ENCODE data around the gene ADGRG6.
"Not testable (repeated sequence)": the region's sequence is repeated elsewhere in the genome, so short reads cannot be mapped to it uniquely, and the experiment has no call there.

The ADGRG6 gene

DNA sequence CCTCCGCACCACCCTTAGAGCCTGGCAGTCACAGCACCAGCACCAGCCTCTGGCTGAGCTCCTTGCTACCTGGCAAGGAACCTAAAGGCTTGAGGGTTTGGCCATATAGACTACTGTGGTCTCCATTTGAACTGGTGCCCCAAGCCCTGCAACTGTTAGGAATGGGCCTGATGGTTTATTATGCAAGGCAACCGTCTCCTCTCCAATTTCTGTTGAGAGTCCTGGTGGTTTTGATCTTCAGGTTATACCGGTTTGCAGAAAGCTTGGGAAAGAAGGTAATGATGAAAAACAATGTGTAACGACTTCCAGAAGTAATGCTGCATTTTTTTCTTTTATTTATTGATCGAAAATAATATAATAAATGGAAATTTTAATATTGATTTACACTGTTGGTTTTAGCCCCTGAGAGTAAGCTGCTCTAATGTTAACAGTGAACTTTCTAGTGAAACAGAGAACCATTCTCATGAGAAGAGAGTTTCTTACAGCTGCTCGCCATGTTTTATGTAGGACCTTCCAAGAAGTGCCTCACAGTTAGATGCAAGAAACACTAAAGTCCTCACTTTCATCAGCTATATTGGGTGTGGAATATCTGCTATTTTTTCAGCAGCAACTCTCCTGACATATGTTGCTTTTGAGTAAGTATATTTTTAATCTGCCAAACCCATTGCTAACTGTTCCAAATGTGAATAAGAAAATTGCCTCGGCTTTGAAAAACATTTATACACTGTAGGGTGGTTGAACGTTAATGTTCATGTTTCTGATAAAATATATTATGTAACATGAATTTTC, 112.8 kb downstream of the ADGRG6 start:
- no peak for DNase-seq

DNA sequence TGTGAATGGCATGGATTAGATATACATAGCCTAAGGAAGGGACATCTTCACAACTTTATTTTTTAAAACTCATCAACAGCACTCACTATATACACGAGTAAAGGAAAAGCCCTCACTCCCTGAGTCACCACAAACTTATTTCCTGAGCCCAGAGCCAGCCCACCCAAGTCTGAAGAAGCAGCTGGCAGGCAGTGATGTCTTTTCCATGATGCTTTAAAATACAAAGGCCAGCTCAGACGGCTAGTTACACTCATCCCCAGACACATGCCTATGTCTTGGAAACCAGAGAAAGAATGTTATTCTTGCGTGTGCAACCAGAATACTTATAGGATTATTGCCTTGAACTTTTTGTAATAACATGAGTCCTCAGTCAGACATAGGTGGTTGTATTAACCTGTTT, 114.4 kb downstream of the ADGRG6 start:
- no peak for DNase-seq

DNA sequence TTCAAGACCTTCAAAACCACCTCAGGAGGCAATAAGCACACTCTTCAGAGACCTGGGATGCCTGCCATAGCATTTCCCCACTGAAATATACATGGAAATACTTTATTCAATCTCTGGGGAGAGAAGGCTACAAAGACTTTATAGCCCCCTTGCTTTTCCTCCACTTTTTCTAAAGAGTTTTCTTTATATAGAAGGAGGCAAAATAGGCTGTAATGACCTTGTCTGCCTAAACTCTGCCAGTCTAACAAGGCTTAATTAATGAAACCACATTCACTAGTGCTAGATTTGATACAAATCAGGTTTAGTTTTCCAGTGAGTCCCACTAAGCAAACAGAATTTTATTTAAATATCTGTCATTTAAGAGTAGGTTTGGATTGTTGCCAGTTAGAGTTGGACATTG, 114.9 kb downstream of the ADGRG6 start:
- DNase-seq: no peak

DNA sequence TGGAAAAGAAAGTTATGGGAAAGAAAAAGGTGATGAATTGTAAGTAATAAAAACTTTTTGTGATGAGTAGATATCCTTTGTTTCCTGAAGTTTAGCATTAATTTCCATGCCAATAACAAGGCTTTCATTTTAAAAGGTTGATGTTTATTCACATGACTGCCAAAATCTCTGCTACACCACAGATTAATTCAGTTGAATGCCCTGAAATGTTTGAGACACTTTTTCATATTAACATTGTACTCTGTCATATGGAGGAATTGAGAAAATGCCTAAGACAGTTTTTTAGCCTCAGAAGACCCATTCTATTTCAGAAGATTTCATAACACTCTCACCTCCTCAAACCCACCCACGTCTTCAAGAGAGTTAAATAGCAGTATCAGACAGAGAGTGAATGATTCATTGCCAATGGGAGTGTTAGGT, 115.5 kb downstream of the ADGRG6 start:
- no peak for DNase-seq

DNA sequence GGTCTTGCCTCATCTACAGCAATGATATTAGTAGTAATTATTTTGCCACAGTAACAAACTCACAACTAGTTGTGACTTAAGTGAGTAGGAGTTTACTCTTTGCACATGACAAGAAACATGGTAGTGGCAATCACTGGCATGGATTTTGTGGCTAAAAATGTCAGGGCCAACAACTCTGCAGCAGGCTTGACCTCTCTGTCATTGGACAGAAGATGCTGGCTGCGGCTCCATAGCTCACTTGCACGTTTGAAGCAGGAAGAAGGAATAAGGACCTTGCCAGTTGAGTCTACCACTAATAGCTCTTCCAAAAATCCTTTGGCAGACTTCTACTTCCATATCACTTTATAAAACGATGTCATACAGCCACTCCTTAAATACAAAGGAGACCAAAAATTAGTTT, 117.3 kb downstream of the ADGRG6 start:
- DNase-seq: no peak

DNA sequence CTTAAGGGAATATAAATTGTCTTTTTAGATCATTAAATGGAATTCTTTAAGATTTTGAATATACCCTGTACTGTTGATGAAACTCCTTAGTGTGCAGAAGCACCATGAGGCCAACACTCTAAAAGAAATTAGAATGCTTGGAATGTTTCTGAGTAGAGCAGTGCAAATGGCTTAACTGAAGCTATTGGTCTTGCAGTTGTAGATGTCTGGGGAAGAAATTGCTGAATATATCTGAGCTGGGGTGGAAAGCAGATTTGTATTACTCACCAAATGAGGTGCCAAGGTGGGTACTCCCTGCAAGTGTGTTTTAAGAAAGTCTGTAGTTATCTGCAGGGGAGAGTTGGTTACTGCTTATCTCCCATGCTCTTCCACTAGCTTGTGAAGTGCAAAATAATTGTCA, 119.0 kb downstream of the ADGRG6 start:
- DNase-seq: no peak

DNA sequence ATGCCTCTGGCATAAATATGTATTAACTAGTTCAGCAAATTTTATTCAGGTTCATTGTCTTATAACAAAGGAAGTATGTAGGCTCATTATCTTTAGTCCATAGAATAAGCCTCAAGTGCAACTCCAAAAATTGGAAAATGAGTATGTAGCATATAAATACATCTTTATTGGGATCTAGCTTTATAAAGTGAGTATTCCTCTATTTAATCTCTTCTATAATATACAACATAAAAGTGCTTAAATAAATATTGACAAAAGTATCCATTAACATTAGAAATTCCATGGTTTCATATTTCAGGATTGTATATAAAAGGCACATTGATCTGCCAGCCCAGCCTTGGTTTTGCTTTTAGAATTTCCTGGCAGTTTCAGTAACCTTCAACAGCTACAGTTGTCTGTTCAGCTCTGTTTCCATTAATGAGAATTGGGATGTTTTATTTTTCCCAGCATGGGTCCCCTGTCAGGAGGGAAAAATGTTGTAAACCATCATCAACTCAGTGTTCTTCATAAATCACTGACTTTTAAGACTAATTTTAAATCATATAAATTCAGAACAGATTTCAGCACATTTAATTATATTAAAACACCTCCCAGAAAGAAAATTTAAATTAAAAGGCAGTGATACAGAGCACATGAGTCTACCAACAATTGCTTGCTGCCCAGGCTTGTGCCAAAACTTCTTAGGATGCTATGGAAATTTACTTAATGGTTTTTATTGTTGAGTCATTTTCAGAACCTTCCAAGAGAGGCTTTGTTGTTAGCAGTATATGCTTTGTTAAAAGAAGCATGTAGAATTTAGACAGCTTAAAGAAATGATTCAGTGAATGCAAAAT, 119.7 kb downstream of the ADGRG6 start:
- DNase-seq: no peak

DNA sequence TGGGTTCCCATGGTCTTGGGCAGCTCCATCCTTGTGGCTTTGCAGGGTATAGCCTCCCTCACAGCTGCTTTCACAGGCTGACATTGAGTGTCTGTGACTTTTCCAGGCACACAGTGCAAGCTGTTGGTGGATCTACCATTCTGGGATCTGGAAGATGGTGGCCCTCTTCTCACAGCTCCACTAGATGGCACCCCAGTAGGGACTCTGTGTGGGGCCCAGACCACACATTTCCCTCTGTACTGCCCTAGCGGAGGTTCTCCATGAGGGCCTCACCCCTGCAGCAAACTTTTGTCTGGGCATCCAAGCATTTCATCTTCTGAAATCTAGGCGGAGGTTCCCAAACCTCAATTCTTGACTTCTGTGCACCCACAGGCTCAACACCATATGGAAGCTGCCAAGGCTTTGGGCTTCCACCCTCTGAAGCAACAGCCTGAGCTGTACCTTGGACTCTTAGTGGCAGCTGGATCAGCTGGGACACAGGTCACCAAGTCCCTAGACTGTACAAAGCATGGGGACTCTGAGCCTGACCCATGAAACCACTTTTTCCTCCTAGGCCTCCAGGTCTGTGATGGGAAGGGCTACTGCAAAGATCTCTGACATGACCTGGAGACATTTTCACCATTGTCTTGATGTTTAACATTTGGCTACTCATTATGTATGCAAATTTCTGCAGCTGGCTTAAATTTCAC, 124.8 kb downstream of the ADGRG6 start:
- DNase-seq: not testable (repeated sequence)

DNA sequence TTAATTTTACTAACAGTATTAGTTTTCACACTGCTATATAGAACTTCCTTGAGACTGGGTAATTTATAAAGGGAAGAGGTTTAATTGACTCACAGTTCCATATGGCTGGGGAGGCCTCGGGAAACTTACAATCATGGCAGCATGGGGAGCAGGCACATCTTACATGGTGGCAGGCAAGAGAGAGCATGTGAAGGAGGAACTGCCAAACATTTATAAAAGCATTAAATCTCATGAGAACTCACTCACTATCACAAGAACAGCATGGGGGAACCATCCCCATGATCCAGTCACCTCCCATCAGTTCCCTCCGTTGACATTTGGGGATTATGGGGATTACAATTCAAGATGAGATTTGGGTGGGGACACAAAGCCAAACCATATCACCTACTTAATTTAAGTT, 126.7 kb downstream of the ADGRG6 start:
- not testable (repeated sequence) for DNase-seq

DNA sequence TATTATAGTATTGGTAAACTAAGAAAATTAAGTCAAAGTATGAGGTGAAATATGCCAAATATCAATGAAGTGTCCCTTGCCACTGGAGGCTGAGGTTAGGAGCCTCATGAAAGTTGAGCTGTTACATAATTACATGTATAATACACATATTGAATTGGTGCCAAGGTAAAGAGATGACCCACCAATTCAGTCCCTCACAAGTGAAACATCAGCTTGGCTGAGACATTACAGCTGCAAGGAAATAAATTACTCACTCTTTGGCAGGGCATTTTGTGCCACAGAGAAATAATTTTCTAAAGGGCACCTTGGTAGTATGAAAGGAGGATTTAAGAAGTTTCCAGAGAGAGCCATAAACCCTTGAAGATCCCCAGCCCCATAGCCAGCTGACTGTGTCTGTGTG, 127.4 kb downstream of the ADGRG6 start:
- DNase-seq: no peak

DNA sequence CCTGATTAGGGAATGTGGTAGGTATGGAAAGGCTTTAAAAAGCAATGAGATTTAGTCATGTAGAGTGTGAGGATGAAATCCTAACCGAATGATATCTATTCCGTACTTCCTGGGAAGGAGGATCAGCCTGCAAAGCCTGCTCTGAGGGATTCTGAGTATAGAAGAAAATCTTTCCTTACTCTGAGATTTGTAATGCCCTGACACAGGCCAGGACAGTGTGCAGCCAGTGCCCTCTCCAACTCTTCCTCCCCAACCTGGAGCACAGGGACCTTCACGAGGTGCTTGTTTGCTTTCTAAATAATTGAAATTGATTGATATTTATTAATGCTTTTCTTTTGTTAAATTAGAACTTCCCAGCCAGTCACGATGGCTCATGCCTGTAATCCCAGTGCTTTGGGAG, 131.6 kb downstream of the ADGRG6 start:
- no peak for DNase-seq

DNA sequence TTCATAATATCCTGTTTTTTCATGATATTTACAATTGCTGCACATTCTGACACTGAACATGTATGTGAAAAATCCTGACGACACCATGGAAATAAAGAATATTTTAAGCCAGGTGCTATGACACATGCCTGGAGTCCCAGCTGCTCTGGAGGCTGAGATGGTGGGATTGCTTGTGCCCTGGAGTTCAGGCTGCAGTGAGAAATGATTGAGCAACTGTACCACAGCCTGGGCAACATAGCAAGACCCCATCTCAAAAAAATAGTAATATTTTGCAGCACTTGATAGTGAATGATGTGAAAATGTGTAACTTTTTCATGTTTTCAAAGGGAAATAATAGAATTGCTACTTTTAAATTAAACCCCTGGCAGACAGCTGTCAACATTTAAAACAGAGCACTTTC, 137.1 kb downstream of the ADGRG6 start:
- no peak for DNase-seq

DNA sequence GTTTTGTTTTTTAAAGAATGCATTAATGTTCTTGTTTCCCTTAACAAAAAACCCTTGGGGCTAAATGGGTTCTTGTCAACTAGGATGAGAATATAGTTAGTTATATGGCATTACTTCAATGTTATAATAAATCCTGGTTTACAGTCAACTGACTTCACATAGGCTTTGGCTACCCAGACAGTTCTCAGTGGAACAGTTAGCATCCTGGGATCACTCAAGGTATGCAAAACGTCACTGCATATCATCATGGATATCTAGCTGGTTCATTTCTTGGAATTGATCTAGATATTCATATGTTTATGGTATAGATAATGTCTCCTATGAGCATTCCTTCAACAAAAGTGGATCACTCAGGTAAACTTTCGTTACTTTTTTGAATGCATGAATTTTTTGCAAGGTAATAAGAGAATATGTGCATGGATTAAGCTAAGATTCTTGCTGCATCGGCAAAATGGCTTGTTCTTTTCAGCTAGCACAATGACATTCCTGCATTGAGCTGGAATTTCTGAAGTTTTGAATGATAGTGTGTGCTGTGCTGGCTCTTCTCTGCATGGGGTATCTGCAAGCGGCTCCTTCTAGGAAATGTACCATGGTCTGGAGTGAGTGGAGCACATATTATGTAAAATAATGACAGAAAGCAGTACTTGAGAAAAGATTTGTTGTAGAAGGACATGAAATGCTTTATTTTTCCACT, 138.9 kb downstream of the ADGRG6 start:
- DNase-seq: no peak

DNA sequence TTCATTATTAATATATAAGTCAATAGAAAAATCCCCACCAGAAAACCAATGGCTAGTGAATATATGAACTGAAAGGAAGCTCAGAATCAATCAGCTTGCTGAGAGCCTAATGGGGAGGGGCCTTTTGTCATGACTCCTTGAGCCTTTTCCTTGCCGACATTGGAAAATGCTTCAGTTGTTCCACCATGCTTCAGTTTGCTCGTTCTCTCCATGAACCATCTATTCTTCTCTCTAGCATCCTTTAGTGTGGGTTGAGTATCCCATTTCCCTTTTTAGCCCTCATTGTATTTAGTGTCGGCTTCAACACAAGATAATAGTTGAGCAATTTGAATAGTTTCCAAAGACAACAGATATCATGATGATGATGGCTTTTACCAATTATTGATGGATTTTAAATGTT, 139.9 kb downstream of the ADGRG6 start:
- DNase-seq: no peak

DNA sequence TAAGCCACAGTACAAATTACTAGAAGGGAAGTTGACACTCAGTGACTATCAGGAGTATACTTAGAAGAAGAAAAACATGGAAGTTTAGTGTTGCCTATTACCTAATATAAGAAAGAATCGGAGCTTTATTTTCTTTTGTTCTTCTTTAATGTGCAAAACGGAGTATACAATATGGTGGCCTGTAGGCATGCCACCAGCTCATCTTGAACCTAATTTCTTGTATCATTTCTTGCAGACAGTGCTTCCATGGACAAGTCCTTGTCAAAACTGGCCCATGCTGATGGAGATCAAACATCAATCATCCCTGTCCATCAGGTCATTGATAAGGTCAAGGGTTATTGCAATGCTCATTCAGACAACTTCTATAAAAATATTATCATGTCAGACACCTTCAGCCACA, 141.3 kb downstream of the ADGRG6 start:
- no peak for DNase-seq

DNA sequence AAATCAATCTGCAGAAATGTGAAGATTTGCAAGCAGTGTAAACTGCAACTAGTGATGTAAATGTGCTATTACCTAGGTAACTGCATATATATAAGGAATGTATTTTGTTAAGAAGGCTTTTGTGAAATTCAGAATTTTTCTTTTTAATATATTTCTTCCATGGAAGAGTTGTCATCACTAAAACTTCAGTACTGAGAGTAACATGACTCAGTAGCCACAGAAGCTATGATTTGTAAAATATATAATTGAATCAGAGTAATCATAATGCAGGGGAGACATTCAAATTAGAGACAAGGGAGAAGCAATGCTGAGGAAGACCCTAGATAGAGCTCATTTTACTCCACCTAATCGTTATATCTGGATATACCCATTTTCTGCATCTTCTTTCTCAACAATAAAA, 141.7 kb downstream of the ADGRG6 start:
- no peak for DNase-seq

DNA sequence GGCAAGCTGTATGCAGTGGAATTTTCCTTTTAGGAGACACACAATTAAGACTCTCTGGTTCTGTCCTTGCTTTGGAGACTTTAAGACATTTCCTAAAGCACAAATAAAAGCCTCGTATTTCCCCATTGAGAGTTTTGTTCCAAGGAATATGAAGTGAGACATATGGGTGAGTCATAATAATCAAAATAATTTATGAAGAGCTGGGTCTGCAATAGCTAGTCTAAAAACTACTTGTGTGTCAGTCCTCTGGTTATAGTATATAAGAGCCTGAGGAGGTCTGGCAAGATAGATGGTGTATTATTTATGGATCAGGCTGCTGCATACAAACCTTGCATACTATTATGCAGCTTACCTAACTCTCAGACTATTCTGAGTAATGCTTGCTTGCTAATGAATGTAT, 142.6 kb downstream of the ADGRG6 start:
- DNase-seq: no peak

DNA sequence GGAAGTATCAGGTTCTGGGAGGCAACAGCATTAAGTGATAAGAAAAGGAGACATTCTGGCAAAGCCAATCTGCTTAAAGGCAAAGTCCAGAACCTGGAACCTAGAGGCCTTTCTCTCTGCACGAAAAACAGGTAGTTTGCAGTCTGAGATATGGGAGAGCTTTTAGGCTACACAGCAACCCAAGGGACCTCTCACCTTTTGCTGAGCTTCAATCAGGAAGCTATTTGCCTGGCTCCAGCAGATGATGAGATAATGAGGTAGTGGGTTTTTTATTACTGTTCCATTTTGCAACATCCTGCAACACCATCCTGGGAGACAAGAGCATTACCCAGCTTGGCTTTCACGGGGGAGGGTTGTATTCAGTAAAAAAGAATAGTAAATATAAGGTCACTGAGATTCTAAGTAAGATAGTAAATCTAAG, 143.1 kb downstream of the ADGRG6 start:
- peak in 1 of 2 experiments; percentile 57 for DNase-seq

DNA sequence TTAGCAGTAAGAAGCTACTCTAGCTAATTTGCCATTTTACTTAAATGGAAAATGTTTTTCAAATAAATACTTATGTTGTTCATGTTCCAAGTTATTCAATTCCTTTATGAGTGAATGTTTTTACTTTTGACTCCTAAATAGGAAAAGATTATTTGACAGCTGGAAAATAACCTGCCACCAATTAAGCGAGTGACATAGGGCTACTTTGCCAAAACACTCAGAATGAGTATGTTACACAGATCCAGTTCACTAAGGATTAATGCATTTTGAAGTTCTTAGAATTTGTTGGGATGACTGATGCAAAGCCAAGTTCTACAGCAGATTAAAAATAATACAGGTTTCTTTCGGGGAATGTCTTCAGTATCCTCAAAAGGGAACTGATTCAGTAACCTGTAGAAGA, 144.4 kb downstream of the ADGRG6 start:
- DNase-seq: no peak

DNA sequence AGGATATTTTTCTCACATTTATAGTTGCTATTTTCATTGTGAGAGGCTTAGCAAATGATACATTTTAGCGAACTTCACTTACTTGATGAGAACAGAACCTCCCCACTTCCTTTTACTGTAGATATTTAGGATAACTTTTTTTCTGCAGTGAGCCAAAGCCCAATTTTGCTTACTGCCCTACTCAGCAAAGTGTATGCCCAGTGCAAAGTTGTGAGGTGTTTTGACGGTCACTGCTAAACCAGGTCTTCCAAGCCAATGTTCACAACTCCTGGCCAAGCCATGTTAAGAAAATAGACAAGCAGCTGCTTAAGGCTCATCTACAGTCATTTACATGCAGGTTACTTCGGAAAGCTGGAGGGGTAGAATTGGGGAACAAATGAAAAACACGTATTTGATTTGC, 144.8 kb downstream of the ADGRG6 start:
- no peak for DNase-seq

DNA sequence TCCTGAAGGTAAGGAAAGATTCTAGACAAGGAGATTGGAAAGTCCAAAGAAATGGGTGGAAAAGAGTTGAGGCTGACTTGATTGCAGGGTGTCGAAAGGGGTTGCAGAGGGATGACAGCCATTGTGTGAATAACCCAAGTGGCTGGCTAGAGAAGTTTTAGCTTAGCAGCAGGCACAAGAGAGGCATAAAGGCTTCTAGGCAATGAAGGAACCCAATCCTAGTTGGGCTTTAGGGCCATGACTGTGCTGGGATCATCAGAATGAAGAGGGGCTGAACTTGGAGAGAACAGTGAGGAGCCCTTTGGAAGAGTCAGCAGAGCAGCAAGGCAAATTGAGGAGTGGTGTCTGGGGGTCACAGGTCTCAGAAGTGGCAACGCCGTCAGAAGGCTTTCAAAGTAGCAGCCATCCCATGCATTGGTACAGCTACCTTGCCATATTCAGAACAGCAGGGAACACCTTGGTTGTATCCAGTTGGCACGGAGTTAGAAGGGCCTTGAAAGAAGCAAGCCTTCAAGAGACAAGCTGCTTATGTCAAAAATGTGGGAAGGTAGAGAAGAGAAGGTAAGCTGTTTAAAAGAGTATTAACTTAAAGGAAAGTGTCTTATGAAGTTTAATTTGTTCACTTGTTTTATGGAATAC, 146.4 kb downstream of the ADGRG6 start:
- DNase-seq: no peak

DNA sequence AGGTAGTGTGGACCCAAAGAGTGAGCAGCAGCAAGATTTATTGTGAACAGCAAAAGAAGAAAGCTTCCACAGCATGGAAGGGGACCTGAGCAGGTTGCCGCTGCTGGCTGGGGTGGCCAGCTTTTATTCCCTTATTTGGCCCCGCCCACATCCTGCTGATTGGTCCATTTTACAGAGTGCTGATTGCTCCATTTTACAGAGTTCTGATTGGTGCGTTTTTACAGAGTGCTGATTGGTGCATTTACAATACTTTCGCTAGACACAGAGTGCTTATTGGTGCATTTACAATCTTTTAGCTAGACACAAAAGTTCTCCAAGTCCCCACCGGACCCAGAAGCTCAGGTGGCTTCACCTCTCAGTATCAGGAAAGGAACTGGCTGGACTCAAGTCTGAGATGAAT, 149.0 kb downstream of the ADGRG6 start:
- not testable (repeated sequence) for DNase-seq

DNA sequence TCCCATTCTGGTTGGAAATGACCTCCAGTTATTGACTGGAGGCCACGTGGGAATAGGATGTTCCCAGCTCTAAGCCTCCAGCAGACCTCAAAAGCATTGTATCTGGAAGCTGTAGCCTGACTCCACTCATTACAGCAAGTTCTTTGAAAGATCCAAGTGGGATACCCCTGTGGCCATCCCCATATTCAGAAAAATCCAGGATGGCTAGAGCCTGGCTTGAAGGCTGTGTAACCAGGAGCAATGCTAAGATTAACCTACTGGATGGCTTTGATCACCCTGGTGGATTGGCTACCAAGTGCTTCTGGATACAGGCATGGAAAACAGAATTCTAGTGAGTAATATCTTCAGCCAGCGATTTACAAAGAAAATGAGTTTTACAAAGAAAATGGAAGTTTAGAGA, 151.2 kb downstream of the ADGRG6 start:
- no peak for DNase-seq

Data from NCI-H1930 (cell line).